Osteoblast (primary cell): ENCODE measurements around the gene C3orf20. TPM values are rescaled to one million over a fixed set of nuclear protein-coding genes. Genes with fewer than 3 reads are reported as not detected.

Source experiments
- DNase-seq: peaks from one replicate; pipeline ENCODE4 v3.0.0; 2011; ENCODE audit warnings: low spot score, mixed read lengths; ENCODE audit not compliant: insufficient read length; ENCODE audit errors: missing footprints
- H2AFZ ChIP-seq: 2 replicates; pipeline ENCODE4 v1.6.0; 2011; ENCODE audit warnings: mild to moderate bottlenecking, low read length
- H3K27ac ChIP-seq: 2 replicates; pipeline ENCODE4 v1.5.1; 2011; ENCODE audit warnings: mild to moderate bottlenecking, low read depth, low read length, moderate library complexity
- H3K27me3 ChIP-seq: 2 replicates; pipeline ENCODE4 v1.6.0; 2012; ENCODE audit warnings: mild to moderate bottlenecking, control low read depth, inconsistent platforms, low read length, moderate library complexity; ENCODE audit not compliant: insufficient read depth
- H3K36me3 ChIP-seq: 2 replicates; pipeline ENCODE4 v1.5.1; 2011; ENCODE audit warnings: mild to moderate bottlenecking, low read length, control low read depth, moderate library complexity; ENCODE audit not compliant: insufficient read depth
- H3K4me1 ChIP-seq: 2 replicates; pipeline ENCODE4 v1.5.1; 2011; ENCODE audit warnings: mild to moderate bottlenecking, low read length, control low read depth, moderate library complexity; ENCODE audit not compliant: insufficient read depth
- H3K4me2 ChIP-seq: 2 replicates; pipeline ENCODE4 v1.6.0; 2011; ENCODE audit warnings: mild to moderate bottlenecking, low read length; ENCODE audit not compliant: insufficient read depth
- H3K4me3 ChIP-seq: fragments of 200-600 bp; sonication (generic); 3 replicates; pipeline ENCODE4 v1.5.1; 2012; ENCODE audit warnings: mild to moderate bottlenecking, low read length, inconsistent platforms; ENCODE audit not compliant: insufficient read depth
- H3K79me2 ChIP-seq: 2 replicates; pipeline ENCODE4 v1.6.0; 2012; ENCODE audit warnings: mild to moderate bottlenecking, low read length, control low read depth, inconsistent platforms; ENCODE audit not compliant: insufficient read depth
- H3K9me3 ChIP-seq: 2 replicates; pipeline ENCODE4 v1.5.1; 2011; ENCODE audit warnings: low read depth, low read length, control low read depth
- H4K20me1 ChIP-seq: 2 replicates; pipeline ENCODE4 v1.6.0; 2012; ENCODE audit warnings: mild to moderate bottlenecking, low read length, control low read depth; ENCODE audit not compliant: insufficient read depth
- total RNA-seq: library from RNA; depleted of rRNA; stranded (reverse); fragments of >200 nt; gene quantifications from 2 replicates; pipeline ENCODE4 v1.2.3, GENCODE V29; 2012
- TF ChIP-seq, protein P1 (sequence below): IDR thresholded peaks from 2 replicates; pipeline ENCODE4 v1.5.1; 2011; ENCODE audit warnings: mild to moderate bottlenecking, low read depth, low read length, moderate library complexity; ENCODE audit errors: extremely low read depth

Gene C3orf20
- total RNA-seq, 1 donor = under 0.01 TPM

GRCh38 chr3:14640157-14640562 is 34.8 kb upstream of the C3orf20 start:
- Histone ChIP-seq H3K27ac (no peak overlapping the region), H3K36me3 (no peaks in the 10 kb centered on the region), H3K4me2 (no peak overlapping the region), H3K4me3 (no peak overlapping the region), H3K27me3 (peaks cover 23% of the 10 kb centered on the region), H3K79me2 (no peaks in the 10 kb centered on the region), H3K4me1 (no peaks in the 10 kb centered on the region), H4K20me1 (no peaks in the 10 kb centered on the region), H3K9me3 (no peaks in the 10 kb centered on the region), H2AFZ (no peak overlapping the region)
- no peak for DNase-seq
- TF ChIP-seq, protein P1, sequence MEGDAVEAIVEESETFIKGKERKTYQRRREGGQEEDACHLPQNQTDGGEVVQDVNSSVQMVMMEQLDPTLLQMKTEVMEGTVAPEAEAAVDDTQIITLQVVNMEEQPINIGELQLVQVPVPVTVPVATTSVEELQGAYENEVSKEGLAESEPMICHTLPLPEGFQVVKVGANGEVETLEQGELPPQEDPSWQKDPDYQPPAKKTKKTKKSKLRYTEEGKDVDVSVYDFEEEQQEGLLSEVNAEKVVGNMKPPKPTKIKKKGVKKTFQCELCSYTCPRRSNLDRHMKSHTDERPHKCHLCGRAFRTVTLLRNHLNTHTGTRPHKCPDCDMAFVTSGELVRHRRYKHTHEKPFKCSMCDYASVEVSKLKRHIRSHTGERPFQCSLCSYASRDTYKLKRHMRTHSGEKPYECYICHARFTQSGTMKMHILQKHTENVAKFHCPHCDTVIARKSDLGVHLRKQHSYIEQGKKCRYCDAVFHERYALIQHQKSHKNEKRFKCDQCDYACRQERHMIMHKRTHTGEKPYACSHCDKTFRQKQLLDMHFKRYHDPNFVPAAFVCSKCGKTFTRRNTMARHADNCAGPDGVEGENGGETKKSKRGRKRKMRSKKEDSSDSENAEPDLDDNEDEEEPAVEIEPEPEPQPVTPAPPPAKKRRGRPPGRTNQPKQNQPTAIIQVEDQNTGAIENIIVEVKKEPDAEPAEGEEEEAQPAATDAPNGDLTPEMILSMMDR = no peak

- Histone ChIP-seq H4K20me1 (no peaks in the 10 kb centered on the region), H3K27me3 (peaks cover 23% of the 10 kb centered on the region), H3K4me1 (no peaks in the 10 kb centered on the region), H3K4me2 (no peak overlapping the region), H3K9me3 (no peaks in the 10 kb centered on the region), H3K4me3 (no peak overlapping the region), H3K27ac (no peak overlapping the region), H3K36me3 (no peaks in the 10 kb centered on the region), H3K79me2 (no peaks in the 10 kb centered on the region), H2AFZ (no peak overlapping the region)
- no peak for DNase-seq
- TF ChIP-seq, protein P1 = no peak
These were observed 34.2 kb upstream of the C3orf20 start for GRCh38 chr3:14640734-14641133.

DNA sequence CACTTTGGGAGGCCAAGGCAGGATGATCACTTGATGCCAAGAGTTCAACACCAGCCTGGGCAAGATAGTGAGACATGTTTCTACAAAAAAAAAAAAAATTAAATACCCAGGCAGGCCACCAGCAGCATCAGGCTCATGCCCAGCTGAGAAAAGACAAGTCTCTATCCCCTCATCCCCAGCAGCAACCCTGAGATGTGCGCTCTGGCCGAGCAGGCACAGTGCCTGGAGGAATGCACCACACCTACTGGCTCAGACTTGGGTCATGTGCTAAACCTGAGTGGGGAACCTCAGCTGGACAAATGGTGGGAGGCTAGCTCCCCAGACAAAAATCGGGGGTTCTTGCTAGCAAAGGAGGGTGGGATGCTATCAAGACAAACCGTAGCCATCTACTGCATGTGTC is 33.6 kb upstream of the C3orf20 start:
- no peaks in the 10 kb centered on the region for H3K79me2 ChIP-seq
- H3K27ac ChIP-seq = no peak overlapping the region
- no peak overlapping the region for H3K4me2 ChIP-seq
- peaks cover 23% of the 10 kb centered on the region for H3K27me3 ChIP-seq
- no peak overlapping the region for H3K4me3 ChIP-seq
- H3K9me3 ChIP-seq = no peaks in the 10 kb centered on the region
- no peak for DNase-seq
- H3K36me3 ChIP-seq = no peaks in the 10 kb centered on the region
- no peak overlapping the region for H2AFZ ChIP-seq
- TF ChIP-seq, protein P1 = no peak
- H3K4me1 ChIP-seq = no peaks in the 10 kb centered on the region
- H4K20me1 ChIP-seq = no peaks in the 10 kb centered on the region

GRCh38 chr3:14645453-14645852 is 29.5 kb upstream of the C3orf20 start:
- Histone ChIP-seq H3K9me3 (no peaks in the 10 kb centered on the region), H2AFZ (no peak overlapping the region), H3K79me2 (no peaks in the 10 kb centered on the region), H3K4me3 (no peak overlapping the region), H3K4me2 (no peak overlapping the region), H3K4me1 (no peaks in the 10 kb centered on the region), H3K36me3 (no peaks in the 10 kb centered on the region), H3K27me3 (peaks cover 20% of the 10 kb centered on the region), H3K27ac (no peak overlapping the region), H4K20me1 (no peaks in the 10 kb centered on the region)
- TF ChIP-seq, protein P1 = no peak
- DNase-seq = no peak
